GM13977 (cell line): ENCODE results near the gene SRCIN1.
"Not testable (repeated sequence)": the region's sequence is repeated elsewhere in the genome, so short reads cannot be mapped to it uniquely, and the experiment has no call there.

Experiments
- DNase-seq: peaks from one replicate; pipeline ENCODE4 v3.0.0; 2012; ENCODE audit warnings: low spot score
- in situ Hi-C: fragments of 300-500 bp; cut with MboI; formaldehyde crosslinking; loops from one replicate; pipeline ENCODE4 v1.12.0; 2022; ENCODE audit warnings: low sequenced_read_pairs, low pct_unique_long_range_greater_than_20kb, mixed read lengths, inconsistent platforms; ENCODE audit not compliant: unreplicated experiment
- TF ChIP-seq, protein P1 (sequence below): IDR thresholded peaks from 2 replicates; pipeline ENCODE4 v1.5.1; 2012; ENCODE audit warnings: mild to moderate bottlenecking, control low read depth; ENCODE audit not compliant: insufficient read depth; ENCODE audit errors: extremely low read depth, missing control alignments

Gene SRCIN1

DNA sequence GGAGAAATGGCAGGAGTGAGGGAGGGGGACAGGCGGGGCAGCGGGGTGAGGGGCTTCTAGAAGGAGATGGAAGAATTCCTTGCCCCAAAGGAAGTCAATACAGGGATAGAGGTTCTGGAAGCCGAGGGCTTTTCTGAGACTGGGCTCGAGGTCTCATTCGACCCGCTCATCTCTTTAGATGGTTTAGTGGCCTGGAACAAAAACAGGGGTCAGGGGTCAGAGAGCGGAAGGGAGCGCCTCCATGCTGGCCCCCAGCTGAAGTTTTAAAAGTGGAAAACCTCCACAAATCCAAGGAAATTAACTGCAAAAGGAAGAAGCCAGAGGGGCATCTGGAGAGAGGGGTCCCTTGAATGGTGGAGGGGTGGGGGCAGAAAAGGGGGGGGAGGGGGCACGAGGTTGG, 72.5 kb downstream of the SRCIN1 start:
- DNase-seq = no peak
- in situ Hi-C loops = no loop called here
- TF ChIP-seq, protein P1, sequence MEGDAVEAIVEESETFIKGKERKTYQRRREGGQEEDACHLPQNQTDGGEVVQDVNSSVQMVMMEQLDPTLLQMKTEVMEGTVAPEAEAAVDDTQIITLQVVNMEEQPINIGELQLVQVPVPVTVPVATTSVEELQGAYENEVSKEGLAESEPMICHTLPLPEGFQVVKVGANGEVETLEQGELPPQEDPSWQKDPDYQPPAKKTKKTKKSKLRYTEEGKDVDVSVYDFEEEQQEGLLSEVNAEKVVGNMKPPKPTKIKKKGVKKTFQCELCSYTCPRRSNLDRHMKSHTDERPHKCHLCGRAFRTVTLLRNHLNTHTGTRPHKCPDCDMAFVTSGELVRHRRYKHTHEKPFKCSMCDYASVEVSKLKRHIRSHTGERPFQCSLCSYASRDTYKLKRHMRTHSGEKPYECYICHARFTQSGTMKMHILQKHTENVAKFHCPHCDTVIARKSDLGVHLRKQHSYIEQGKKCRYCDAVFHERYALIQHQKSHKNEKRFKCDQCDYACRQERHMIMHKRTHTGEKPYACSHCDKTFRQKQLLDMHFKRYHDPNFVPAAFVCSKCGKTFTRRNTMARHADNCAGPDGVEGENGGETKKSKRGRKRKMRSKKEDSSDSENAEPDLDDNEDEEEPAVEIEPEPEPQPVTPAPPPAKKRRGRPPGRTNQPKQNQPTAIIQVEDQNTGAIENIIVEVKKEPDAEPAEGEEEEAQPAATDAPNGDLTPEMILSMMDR = no peak

DNA sequence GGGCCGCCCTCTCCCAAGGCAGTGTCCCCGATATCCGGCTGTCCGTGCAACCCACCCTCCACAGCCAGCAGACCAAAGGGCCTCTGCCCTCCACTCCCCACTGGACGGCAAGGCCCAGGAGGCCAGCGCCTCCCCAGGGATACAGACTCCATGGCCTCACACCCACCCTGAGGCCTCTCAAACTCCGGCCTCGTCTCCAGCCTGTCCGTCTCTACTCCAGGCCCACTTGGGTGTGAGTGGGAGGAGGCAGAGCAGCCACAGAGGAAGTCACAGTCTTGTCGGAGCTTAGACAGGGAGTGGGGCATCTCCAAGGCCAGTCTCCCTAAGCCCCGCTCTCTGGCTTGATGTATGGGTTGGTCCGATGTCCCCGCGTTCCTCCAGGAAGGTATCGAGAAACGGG, 73.3 kb downstream of the SRCIN1 start:
- in situ Hi-C loops = no loop called here
- TF ChIP-seq, protein P1 = no peak
- DNase-seq = no peak

DNA sequence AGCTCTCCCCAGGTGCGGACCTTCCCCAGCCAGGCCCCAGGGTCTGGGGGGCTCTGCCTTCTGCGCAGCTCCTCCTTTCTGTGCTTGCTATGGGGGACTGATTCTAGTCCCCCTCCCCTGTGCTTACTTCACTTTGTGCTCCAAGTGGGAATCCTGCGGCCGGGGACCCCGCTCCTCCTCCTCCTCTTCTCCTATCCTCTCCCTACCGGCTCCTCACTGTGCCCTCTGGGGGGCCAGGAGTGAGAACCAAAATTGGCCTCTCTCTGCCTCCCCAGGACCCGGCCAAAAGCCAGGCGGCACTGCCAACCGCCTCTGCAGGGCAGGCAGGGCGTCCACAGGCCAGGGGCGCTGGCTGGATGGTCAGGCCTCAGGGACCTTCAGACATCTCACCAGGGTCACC, 74.0 kb downstream of the SRCIN1 start:
- in situ Hi-C loops, DNase-seq: not testable (repeated sequence)

DNA sequence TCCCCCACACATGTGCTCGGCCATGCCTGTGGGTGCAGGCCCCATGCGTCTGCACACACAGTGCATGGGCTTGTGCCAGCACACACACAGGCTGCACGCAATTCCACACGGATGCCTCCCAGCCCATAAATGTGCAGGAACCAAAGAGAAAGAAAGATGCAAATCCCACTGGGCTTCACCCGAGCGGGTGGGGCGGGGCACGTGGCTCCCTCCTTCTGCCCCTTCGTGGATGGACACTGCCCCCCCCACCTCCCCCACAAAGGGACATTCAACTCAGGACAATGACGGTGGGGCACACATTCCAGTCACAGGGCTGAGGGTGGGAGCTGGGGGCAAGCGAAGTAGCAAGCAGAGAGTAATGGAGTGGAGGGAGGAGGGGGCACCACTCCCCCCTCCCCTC, 74.9 kb downstream of the SRCIN1 start:
- DNase-seq, in situ Hi-C loops: not testable (repeated sequence)

DNA sequence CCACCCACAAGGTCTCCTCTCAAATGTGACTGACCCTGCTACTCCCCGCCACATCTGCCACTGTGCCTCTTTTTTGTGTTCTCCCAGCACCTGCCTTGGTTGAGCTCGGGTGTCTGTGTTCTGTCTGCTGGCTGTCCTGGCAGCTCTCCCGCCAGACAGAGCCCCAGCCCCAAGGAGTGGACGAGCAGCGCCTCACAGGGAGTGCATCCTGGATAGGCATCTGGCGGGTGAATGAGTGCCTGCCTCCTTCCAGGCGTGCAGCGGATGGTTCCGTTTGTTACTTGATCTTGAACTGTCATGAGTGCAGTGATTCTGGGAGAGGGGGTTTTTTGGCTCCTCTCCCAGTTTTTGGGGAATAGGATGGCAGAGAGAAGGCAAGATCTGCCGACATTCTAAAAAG, 77.6 kb downstream of the SRCIN1 start:
- in situ Hi-C loops = not testable (repeated sequence)

DNA sequence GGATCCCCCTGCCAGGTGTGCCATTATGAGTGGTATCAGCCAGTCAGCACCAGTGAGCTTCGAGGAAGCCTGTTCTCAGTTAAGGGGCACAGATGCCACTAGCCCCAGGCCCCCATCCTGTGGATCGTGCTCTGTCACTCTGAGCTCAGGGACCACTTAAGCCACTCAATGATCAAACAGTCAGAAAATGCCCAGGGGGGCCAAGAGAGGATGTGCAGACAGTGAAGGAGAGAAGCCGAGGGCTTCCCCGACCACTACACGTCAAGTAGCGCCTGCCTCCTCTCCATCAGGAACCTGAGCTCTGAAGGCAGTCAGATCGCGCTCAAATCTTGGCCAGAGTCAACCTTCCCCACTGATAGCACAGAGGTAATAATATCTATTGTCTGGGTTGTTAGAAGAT, 79.2 kb downstream of the SRCIN1 start:
- DNase-seq, in situ Hi-C loops: not testable (repeated sequence)

More for the DNA sequence above, 77.6 kb downstream of the SRCIN1 start:
- DNase-seq = not testable (repeated sequence)

DNA sequence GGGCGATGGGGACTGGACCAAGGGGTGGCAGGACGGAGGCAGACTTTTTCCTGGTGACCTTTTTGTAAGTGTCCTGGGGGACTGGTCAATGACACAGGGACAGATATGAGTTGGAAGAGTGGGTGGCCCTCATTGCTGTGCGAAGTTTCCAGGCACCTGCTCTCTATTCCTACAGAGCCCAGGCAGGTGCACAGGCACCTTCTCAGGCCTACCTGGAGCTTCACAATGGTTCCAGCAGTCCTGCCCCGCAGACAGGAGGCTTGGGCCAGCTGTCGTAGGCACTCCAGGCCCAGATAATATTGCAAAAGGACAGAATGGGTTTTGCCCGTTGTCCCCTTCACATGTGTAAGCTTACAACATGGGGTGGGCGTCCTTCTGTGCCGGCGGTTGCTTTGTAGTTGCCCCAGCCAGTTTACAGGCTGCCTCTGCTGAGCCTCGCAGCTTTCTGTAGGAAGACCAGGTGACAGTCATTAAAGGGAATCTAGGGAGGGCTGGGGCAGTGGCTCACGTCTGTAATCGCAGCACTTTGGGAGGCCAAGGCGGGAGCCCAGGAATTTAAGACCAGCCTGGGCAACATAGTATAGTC, 93.2 kb downstream of the SRCIN1 start:
- peak; percentile 11 for DNase-seq
- in situ Hi-C loops = no loop called here
- TF ChIP-seq, protein P1 = no peak

DNA sequence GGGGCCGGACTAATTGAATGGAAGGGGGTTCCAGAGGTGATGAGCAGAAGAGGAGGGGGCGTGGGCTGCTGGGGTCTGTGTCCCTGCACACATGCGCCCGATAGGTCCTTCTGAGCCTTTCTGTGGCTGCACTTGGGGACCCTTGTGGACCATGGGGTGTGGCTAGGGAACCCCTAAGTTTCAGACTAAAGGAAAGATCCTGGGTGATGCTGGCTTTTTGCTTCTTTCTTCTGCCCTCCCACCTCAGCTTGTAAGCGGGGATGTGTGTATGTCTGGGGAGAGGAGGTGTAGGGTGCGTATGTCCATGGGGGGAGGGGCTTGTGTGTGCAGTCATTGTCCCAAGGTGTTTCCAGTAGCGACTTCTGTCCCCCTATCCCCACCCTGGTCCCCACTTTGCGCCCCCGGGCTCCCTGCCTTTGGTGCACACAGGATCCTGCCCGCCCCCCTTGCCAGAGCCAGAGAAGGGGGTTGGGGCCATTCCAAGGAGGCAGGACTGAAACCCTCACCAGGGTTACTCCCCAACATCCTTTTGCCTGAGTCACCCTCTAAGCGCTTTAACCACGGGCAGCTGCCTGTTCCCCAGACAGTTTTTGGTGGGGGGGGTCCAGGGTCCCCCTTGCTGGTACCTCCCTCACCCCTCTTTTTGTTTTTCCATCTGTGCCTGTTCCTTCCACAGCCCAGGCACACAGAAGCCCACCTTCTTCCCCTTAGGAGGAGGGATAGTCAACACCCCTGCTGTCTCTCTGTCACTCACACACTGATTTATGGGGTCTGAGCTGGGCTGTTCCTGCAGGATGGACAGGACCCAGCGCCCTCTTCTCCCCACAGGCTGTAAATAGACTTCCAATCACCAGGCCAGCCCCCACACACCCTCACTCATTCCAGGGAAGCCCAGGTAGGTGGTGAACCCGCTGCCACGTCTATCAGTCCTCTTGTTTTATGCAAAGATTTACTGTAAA, 94.3 kb downstream of the SRCIN1 start:
- DNase-seq = peak; percentile 31
- in situ Hi-C loops = no loop called here
- TF ChIP-seq, protein P1 = no peak
